Tibial nerve (tissue), 3 donors: Measurements from ENCODE around the gene DNAJA3.

Source experiments
- POLR2A ChIP-seq, 2 donors: fragments of 450-650 bp; IDR thresholded peaks; one replicate each; pipeline ENCODE4 v1.6.1; 2017; ENCODE audit warnings: antibody characterized with exemption in 2 of 2, mild to moderate bottlenecking in 2 of 2, moderate library complexity in 2 of 2
- TF ChIP-seq, protein P1 (sequence below), 5 experiments: fragments of 200-600 bp in 3 of 5; fragments of 450-650 bp in 2 of 5; sonication (generic) in 3 of 5; IDR thresholded peaks; one replicate each; pipeline ENCODE4 v1.5.1; 2016 to 2019; ENCODE audit warnings: antibody characterized with exemption in 5 of 5, mild to moderate bottlenecking in 3 of 5, moderate library complexity in 2 of 5

DNA sequence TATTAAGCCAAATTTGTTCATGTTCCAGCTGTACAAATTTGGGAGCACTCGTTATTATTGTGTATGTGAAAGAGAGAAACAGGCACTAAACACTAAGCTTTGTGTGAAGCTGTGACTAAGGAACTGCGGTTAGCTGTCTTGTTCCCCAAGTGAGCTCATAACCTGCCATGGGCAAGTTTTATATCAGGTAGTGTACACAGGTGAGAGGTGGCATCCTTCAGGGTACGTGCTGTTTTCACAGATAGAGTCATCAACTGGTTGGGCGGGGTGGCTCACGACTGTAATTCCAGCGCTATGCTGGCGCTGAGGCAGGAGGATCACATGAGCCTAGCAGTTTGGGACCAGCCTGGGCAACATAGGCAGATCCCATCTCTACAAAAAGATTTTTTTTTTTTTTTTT lies 2.8 kb downstream of the DNAJA3 start:
- TF ChIP-seq, protein P1, sequence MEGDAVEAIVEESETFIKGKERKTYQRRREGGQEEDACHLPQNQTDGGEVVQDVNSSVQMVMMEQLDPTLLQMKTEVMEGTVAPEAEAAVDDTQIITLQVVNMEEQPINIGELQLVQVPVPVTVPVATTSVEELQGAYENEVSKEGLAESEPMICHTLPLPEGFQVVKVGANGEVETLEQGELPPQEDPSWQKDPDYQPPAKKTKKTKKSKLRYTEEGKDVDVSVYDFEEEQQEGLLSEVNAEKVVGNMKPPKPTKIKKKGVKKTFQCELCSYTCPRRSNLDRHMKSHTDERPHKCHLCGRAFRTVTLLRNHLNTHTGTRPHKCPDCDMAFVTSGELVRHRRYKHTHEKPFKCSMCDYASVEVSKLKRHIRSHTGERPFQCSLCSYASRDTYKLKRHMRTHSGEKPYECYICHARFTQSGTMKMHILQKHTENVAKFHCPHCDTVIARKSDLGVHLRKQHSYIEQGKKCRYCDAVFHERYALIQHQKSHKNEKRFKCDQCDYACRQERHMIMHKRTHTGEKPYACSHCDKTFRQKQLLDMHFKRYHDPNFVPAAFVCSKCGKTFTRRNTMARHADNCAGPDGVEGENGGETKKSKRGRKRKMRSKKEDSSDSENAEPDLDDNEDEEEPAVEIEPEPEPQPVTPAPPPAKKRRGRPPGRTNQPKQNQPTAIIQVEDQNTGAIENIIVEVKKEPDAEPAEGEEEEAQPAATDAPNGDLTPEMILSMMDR (IDR thresholded peaks at IDR 0.05): no peak
- TF ChIP-seq POLR2A (IDR thresholded peaks at IDR 0.05): no peak
